K562 (cell line): ENCODE results near the gene VMP1. TPM values are rescaled to one million over a fixed set of nuclear protein-coding genes. Genes with fewer than 3 reads are reported as not detected.

Experiments used
- CHD1 ChIP-seq: fragments of 200-600 bp; sonication (generic); IDR thresholded peaks from one replicate; pipeline ENCODE4 v1.6.1; 2012; ENCODE audit warnings: mild to moderate bottlenecking, moderate library complexity, low read length, inconsistent platforms
- CHD2 ChIP-seq: IDR thresholded peaks from 2 replicates; pipeline ENCODE4 v1.6.1; 2011; ENCODE audit warnings: low read depth, low read length
- EP400 ChIP-seq: fragments of 450-650 bp; IDR thresholded peaks from 2 replicates; pipeline ENCODE4 v1.6.1; 2017; ENCODE audit warnings: antibody characterized with exemption, mild to moderate bottlenecking, moderate library complexity
- ERF ChIP-seq: fragments of 450-650 bp; formaldehyde crosslinking; IDR thresholded peaks from 2 replicates; pipeline ENCODE4 v1.4.0; 2020; ENCODE audit warnings: mild to moderate bottlenecking, mixed read lengths
- FOXM1 ChIP-seq, 2 experiments: fragments of 450-650 bp in 1 of 2; sonication (generic) in 1 of 2; formaldehyde crosslinking in 1 of 2; IDR thresholded peaks; 2 replicates each; pipeline versions ENCODE4 v1.6.1 to v1.9.0; 2017 to 2022; ENCODE audit warnings: low read depth in 2 of 2, mild to moderate bottlenecking in 2 of 2, missing genetic modification reagents in 1 of 2, moderate library complexity in 1 of 2
- KDM4B ChIP-seq, 2 experiments: fragments of 450-650 bp in 1 of 2; sonication (generic) in 1 of 2; IDR thresholded peaks; 2 replicates each; pipeline ENCODE4 v1.6.1; 2016 to 2017; ENCODE audit warnings: borderline replicate concordance in 2 of 2, antibody characterized with exemption in 1 of 2, low read depth in 1 of 2, mild to moderate bottlenecking in 1 of 2
- KHSRP ChIP-seq: fragments of 450-650 bp; IDR thresholded peaks from 2 replicates; pipeline ENCODE4 v1.6.1; 2017
- NFIC ChIP-seq: fragments of 450-650 bp; IDR thresholded peaks from 2 replicates; pipeline ENCODE4 v1.6.1; 2017; ENCODE audit warnings: mild to moderate bottlenecking, inconsistent platforms
- POLR2AphosphoS2 ChIP-seq: IDR thresholded peaks from 2 replicates; pipeline ENCODE4 v1.6.1; 2012; ENCODE audit warnings: low read length, improper control_type of control experiment
- PURB ChIP-seq: sonication (generic); formaldehyde crosslinking; IDR thresholded peaks from 2 replicates; pipeline ENCODE4 v1.9.0; 2021; ENCODE audit warnings: low read depth, mild to moderate bottlenecking, missing genetic modification reagents
- RB1 ChIP-seq: fragments of 450-650 bp; IDR thresholded peaks from 2 replicates; pipeline ENCODE4 v1.6.1; 2017; ENCODE audit warnings: low read depth, mild to moderate bottlenecking
- SMAD3 ChIP-seq: fragments of 450-650 bp; formaldehyde crosslinking; conservative IDR thresholded peaks from 2 replicates; pipeline ENCODE4 v1.4.0; 2020; ENCODE audit warnings: mild to moderate bottlenecking
- SMARCE1 ChIP-seq: fragments of 450-650 bp; IDR thresholded peaks from 2 replicates; pipeline ENCODE4 v1.7.1; 2016; ENCODE audit warnings: mild to moderate bottlenecking
- TCF7L2 ChIP-seq: fragments of 150-350 bp; IDR thresholded peaks from 2 replicates; pipeline ENCODE4 v1.6.1; 2016; ENCODE audit warnings: low read depth, mild to moderate bottlenecking, low read length, moderate library complexity
- TEAD1 ChIP-seq, 2 experiments: fragments of 450-650 bp in 1 of 2; sonication (generic) in 1 of 2; formaldehyde crosslinking; IDR thresholded peaks; 2 replicates each; pipeline versions ENCODE4 v1.4.0 to v1.8.0; 2020 to 2022; ENCODE audit warnings: mild to moderate bottlenecking in 2 of 2, missing genetic modification reagents in 1 of 2
- polyA plus RNA-seq, 8 experiments: library from polyadenylated mRNA; depleted of rRNA in 4 of 8; stranded (reverse) in 5 of 8; unstranded in 3 of 8; fragments of >200 nt; fragmentation: Nextera tagmentation in 2 of 8; fragmentation: Illumina TruSeq in 1 of 8; extraction: Ambion mirVana in 2 of 8; extraction: Trizol in 1 of 8; gene quantifications; 2 replicates each; pipeline versions ENCODE4 v1.2.1 to v1.2.3, GENCODE V29; 2011 to 2014; ENCODE audit warnings: inconsistent platforms in 1 of 8, missing spikeins in 1 of 8
- total RNA-seq, 7 experiments: library from RNA; depleted of rRNA in 6 of 7; stranded (reverse); fragments of >200 nt in 6 of 7; fragmentation: Illumina TruSeq in 2 of 7; extraction: Trizol in 2 of 7; gene quantifications; 2 replicates each; pipeline versions ENCODE4 v1.2.1 to v1.2.3, GENCODE V29; 2011 to 2021; ENCODE audit warnings: low replicate concordance in 1 of 7
- TF ChIP-seq, protein P1 (sequence below): sonication (generic); formaldehyde crosslinking; IDR thresholded peaks from 2 replicates; pipeline ENCODE4 v1.8.0; 2023; ENCODE audit warnings: mild to moderate bottlenecking, missing genetic modification reagents
- TF ChIP-seq, protein P2 (sequence below), 2 experiments: fragments of 450-650 bp in 1 of 2; sonication (generic) in 1 of 2; formaldehyde crosslinking in 1 of 2; IDR thresholded peaks in 1 of 2; conservative IDR thresholded peaks in 1 of 2; 2 replicates each; pipeline versions ENCODE4 v1.6.1 to v1.8.1; 2016 to 2023; ENCODE audit warnings: mild to moderate bottlenecking in 2 of 2, moderate library complexity in 2 of 2, inconsistent platforms in 1 of 2, missing genetic modification reagents in 1 of 2
- TF ChIP-seq, protein P3 (sequence below): fragments of 200-800 bp; sonication (Bioruptor generic); IDR thresholded peaks from 2 replicates; pipeline ENCODE4 v1.6.1; 2017; ENCODE audit warnings: missing genetic modification characterization, missing compliant biosample characterization

Gene VMP1
- total and polyA plus RNA-seq, 9 of the 15 experiments (the other 6 are each of a cell fraction or from before 2014, with no cell fraction given), result 123 to 304 (median 151) TPM

DNA sequence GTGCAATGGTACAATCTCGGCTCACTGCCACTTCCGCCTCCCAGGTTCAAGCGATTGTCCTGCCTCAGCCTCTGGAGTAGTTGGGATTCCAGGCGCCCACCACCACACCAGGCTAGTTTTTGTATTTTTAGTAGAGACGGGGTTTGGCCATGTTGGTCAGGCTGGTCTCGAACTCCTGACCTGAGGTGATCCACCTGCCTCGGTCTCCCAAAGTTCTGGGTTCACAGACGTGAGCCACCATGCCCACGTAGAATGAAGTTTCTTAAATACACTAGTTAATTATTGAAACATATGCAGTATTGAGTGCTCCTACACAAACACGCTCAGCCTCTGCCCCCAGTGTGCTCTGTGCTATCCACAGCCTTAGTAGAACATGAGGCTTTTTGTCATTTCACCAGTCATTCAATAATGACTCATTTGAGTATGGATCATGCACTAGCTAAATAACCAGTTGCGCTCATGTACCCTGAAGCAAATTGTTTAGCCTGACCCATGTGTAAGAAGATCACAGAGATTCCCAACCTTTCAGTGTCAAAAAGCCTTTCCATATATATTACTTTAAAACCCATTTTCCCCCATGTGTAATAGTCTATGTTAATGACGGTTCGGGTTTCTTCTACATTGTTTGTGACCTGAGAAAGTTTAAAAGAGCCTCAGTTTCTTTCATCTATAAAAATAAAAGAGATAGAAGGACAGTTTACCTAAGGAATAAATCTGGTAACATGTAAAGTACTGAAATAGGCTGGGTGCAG is 135.6 kb downstream of the VMP1 start (continued):
- TF ChIP-seq RB1 (0 out of 2 replicates have a peak, but pooled peaks have one; percentile 23), SMARCE1 (no peak), PURB (CRISPR knock-in tag) (no peak), EP400 (peak; percentile 0; the same call in 1 of the 2 replicates), CHD2 (peak; percentile 50; the same call in 1 of the 2 replicates), POLR2AphosphoS2 (peak; percentile 99), KDM4B (IDR thresholded peaks at IDR 0.05; ENCODE audit: borderline replicate concordance in 2 of 2, low read depth in 1 of 2) (no peak), TCF7L2 (no peak), KHSRP (peak; percentile 83), CHD1 (no peak), ERF (CRISPR knock-in tag) (peak; percentile 98), SMAD3 (CRISPR knock-in tag) (peak; percentile 71; the same call in 1 of the 2 replicates), TEAD1 (CRISPR knock-in tag; IDR thresholded peaks at IDR 0.05) (peak in 1 of 2 experiments; percentile 61; a peak in 2 of 4 replicates), NFIC (peak; percentile 25), FOXM1 (IDR thresholded peaks at IDR 0.05; ENCODE audit: low read depth) (no peak), FOXM1 (CRISPR knock-in tag; IDR thresholded peaks at IDR 0.05; ENCODE audit: low read depth) (peak; percentile 65; the same call in 1 of the 2 replicates)
- TF ChIP-seq, protein P1, sequence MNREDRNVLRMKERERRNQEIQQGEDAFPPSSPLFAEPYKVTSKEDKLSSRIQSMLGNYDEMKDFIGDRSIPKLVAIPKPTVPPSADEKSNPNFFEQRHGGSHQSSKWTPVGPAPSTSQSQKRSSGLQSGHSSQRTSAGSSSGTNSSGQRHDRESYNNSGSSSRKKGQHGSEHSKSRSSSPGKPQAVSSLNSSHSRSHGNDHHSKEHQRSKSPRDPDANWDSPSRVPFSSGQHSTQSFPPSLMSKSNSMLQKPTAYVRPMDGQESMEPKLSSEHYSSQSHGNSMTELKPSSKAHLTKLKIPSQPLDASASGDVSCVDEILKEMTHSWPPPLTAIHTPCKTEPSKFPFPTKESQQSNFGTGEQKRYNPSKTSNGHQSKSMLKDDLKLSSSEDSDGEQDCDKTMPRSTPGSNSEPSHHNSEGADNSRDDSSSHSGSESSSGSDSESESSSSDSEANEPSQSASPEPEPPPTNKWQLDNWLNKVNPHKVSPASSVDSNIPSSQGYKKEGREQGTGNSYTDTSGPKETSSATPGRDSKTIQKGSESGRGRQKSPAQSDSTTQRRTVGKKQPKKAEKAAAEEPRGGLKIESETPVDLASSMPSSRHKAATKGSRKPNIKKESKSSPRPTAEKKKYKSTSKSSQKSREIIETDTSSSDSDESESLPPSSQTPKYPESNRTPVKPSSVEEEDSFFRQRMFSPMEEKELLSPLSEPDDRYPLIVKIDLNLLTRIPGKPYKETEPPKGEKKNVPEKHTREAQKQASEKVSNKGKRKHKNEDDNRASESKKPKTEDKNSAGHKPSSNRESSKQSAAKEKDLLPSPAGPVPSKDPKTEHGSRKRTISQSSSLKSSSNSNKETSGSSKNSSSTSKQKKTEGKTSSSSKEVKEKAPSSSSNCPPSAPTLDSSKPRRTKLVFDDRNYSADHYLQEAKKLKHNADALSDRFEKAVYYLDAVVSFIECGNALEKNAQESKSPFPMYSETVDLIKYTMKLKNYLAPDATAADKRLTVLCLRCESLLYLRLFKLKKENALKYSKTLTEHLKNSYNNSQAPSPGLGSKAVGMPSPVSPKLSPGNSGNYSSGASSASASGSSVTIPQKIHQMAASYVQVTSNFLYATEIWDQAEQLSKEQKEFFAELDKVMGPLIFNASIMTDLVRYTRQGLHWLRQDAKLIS (CRISPR knock-in tag), result 0 out of 2 replicates have a peak, but pooled peaks have one; percentile 25
- TF ChIP-seq, protein P2, sequence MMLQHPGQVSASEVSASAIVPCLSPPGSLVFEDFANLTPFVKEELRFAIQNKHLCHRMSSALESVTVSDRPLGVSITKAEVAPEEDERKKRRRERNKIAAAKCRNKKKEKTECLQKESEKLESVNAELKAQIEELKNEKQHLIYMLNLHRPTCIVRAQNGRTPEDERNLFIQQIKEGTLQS (IDR thresholded peaks at IDR 0.05), result peak; percentile 79
- TF ChIP-seq, protein P2 (CRISPR knock-in tag; conservative IDR thresholded peaks at IDR 0.05), result no peak; the same call in 1 of the 2 replicates
- TF ChIP-seq, protein P3, sequence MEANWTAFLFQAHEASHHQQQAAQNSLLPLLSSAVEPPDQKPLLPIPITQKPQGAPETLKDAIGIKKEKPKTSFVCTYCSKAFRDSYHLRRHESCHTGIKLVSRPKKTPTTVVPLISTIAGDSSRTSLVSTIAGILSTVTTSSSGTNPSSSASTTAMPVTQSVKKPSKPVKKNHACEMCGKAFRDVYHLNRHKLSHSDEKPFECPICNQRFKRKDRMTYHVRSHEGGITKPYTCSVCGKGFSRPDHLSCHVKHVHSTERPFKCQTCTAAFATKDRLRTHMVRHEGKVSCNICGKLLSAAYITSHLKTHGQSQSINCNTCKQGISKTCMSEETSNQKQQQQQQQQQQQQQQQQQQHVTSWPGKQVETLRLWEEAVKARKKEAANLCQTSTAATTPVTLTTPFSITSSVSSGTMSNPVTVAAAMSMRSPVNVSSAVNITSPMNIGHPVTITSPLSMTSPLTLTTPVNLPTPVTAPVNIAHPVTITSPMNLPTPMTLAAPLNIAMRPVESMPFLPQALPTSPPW (CRISPR knock-in tag), result peak; percentile 27; the same call in 1 of the 2 replicates
